Measurements from ENCODE around the gene TPBG.

The TPBG gene

GRCh38 chr6:82374516-82374915, 10.9 kb downstream of the TPBG start:
- Histone ChIP-seq H2AFZ (ENCODE audit: low read depth, low read length) (no peak overlapping the region), H3K27me3 (ENCODE audit: insufficient read depth, low read length, poor library complexity) (no peaks in the 10 kb centered on the region), H3K9me3 (ENCODE audit: insufficient read depth, low read length, severe bottlenecking) (peaks cover 4% of the 10 kb centered on the region), H3K27ac (ENCODE audit: low read length) (no peak overlapping the region), H3K36me3 (ENCODE audit: insufficient read depth, low read length) (no peaks in the 10 kb centered on the region), H3K4me3 (ENCODE audit: low read depth in 1 of 2, low read length in 2 of 2) (no peak overlapping the region), H3K4me2 (ENCODE audit: insufficient read depth, low read length) (no peak overlapping the region), H3K4me1 (ENCODE audit: insufficient read depth, low read length) (no peaks in the 10 kb centered on the region), H4K20me1 (ENCODE audit: insufficient read depth, low read length) (no peaks in the 10 kb centered on the region), H3K9ac (ENCODE audit: low read depth, low read length) (no peak overlapping the region), H3K79me2 (ENCODE audit: insufficient read depth, low read length) (no peaks in the 10 kb centered on the region)
- ATAC-seq (ENCODE audit: insufficient read depth, low read depth) (no peak), DNase-seq (no peak)
- no peak for TF ChIP-seq CTCF (IDR thresholded peaks at IDR 0.05; ENCODE audit: borderline replicate concordance, extremely low read depth, low read length, poor library complexity, severe bottlenecking)
- no peak for TF ChIP-seq EZH2 (IDR thresholded peaks at IDR 0.05; ENCODE audit: borderline replicate concordance, low read depth, low read length, severe bottlenecking)

- no peaks in the 10 kb centered on the region for H4K20me1 ChIP-seq (ENCODE audit: insufficient read depth, low read length)
- H3K27ac ChIP-seq (ENCODE audit: low read length): no peak overlapping the region
- no peak overlapping the region for H3K4me2 ChIP-seq (ENCODE audit: insufficient read depth, low read length)
- TF ChIP-seq CTCF (IDR thresholded peaks at IDR 0.05; ENCODE audit: borderline replicate concordance, extremely low read depth, low read length, poor library complexity, severe bottlenecking) (no peak), EZH2 (IDR thresholded peaks at IDR 0.05; ENCODE audit: borderline replicate concordance, low read depth, low read length, severe bottlenecking) (no peak)
- H3K4me1 ChIP-seq (ENCODE audit: insufficient read depth, low read length): no peaks in the 10 kb centered on the region
- H3K9me3 ChIP-seq (ENCODE audit: insufficient read depth, low read length, severe bottlenecking): peaks cover 4% of the 10 kb centered on the region
- no peak overlapping the region for H3K9ac ChIP-seq (ENCODE audit: low read depth, low read length)
- no peaks in the 10 kb centered on the region for H3K27me3 ChIP-seq (ENCODE audit: insufficient read depth, low read length, poor library complexity)
- no peak overlapping the region for H3K4me3 ChIP-seq (ENCODE audit: low read depth in 1 of 2, low read length in 2 of 2)
- ATAC-seq (ENCODE audit: insufficient read depth, low read depth): no peak
- no peak for DNase-seq
- H3K79me2 ChIP-seq (ENCODE audit: insufficient read depth, low read length): no peaks in the 10 kb centered on the region
- no peaks in the 10 kb centered on the region for H3K36me3 ChIP-seq (ENCODE audit: insufficient read depth, low read length)
- H2AFZ ChIP-seq (ENCODE audit: low read depth, low read length): no peak overlapping the region
Observed at GRCh38 chr6:82376636-82377035, 13.0 kb downstream of the TPBG start.

GRCh38 chr6:82380566-82381185, 17.1 kb downstream of the TPBG start:
- Histone ChIP-seq H2AFZ (ENCODE audit: low read depth, low read length) (no peak overlapping the region), H3K36me3 (ENCODE audit: insufficient read depth, low read length) (no peaks in the 10 kb centered on the region), H3K4me3 (ENCODE audit: low read depth in 1 of 2, low read length in 2 of 2) (no peak overlapping the region), H3K9me3 (ENCODE audit: insufficient read depth, low read length, severe bottlenecking) (peaks cover 4% of the 10 kb centered on the region), H3K27ac (ENCODE audit: low read length) (no peak overlapping the region), H4K20me1 (ENCODE audit: insufficient read depth, low read length) (no peaks in the 10 kb centered on the region), H3K79me2 (ENCODE audit: insufficient read depth, low read length) (no peaks in the 10 kb centered on the region), H3K27me3 (ENCODE audit: insufficient read depth, low read length, poor library complexity) (no peaks in the 10 kb centered on the region), H3K4me1 (ENCODE audit: insufficient read depth, low read length) (no peaks in the 10 kb centered on the region), H3K9ac (ENCODE audit: low read depth, low read length) (no peak overlapping the region), H3K4me2 (ENCODE audit: insufficient read depth, low read length) (no peak overlapping the region)
- no peak for ATAC-seq (ENCODE audit: insufficient read depth, low read depth)
- DNase-seq: no peak
- no peak for TF ChIP-seq CTCF (IDR thresholded peaks at IDR 0.05; ENCODE audit: borderline replicate concordance, extremely low read depth, low read length, poor library complexity, severe bottlenecking)
- TF ChIP-seq EZH2 (IDR thresholded peaks at IDR 0.05; ENCODE audit: borderline replicate concordance, low read depth, low read length, severe bottlenecking): no peak

Measured in DND-41 (cell line).